HG03175 (cell line): ENCODE results near the gene TTI1.

Source experiments
- ATAC-seq: cut with Tn5 transposase; IDR thresholded peaks from one replicate; pipeline ENCODE4 v1.9.1; 2021; ENCODE audit warnings: mild to moderate bottlenecking, moderate library complexity; ENCODE audit not compliant: unreplicated experiment

The TTI1 gene

GRCh38 chr20:37989601-37990295 is 43.5 kb downstream of the TTI1 start:
- ATAC-seq = no peak

- ATAC-seq = no peak
Observed at GRCh38 chr20:37988306-37988954, 44.8 kb downstream of the TTI1 start.

- no peak for ATAC-seq
Observed at GRCh38 chr20:37987602-37988290, 45.5 kb downstream of the TTI1 start.

- no peak for ATAC-seq
Observed at GRCh38 chr20:37986873-37987601, 46.2 kb downstream of the TTI1 start.

GRCh38 chr20:37986044-37986858 is 47.0 kb downstream of the TTI1 start:
- ATAC-seq = no peak

GRCh38 chr20:37984018-37984785 is 49.1 kb downstream of the TTI1 start:
- no peak for ATAC-seq

- ATAC-seq = no peak
Observed at GRCh38 chr20:37983286-37983685, 50.0 kb downstream of the TTI1 start.

- ATAC-seq = no peak
Observed at GRCh38 chr20:37981568-37981967, 51.7 kb downstream of the TTI1 start.

GRCh38 chr20:37980876-37981275 is 52.4 kb downstream of the TTI1 start:
- ATAC-seq = no peak

GRCh38 chr20:37980383-37980782 is 52.9 kb downstream of the TTI1 start:
- ATAC-seq = no peak

GRCh38 chr20:37979021-37979985 is 54.0 kb downstream of the TTI1 start:
- ATAC-seq = no peak

- no peak for ATAC-seq
Observed at GRCh38 chr20:37977786-37978185, 55.5 kb downstream of the TTI1 start.

GRCh38 chr20:37977338-37977737 is 55.9 kb downstream of the TTI1 start:
- no peak for ATAC-seq

GRCh38 chr20:37976887-37977286 is 56.4 kb downstream of the TTI1 start:
- ATAC-seq = no peak

GRCh38 chr20:37973059-37973910 is 60.0 kb downstream of the TTI1 start:
- ATAC-seq = no peak

GRCh38 chr20:37972256-37973058 is 60.8 kb downstream of the TTI1 start:
- no peak for ATAC-seq

GRCh38 chr20:37971561-37972127 is 61.6 kb downstream of the TTI1 start:
- ATAC-seq = no peak
